ENCODE data around the gene CYFIP1.

GRCh38 chr15:22902981-22903380 lies 77.2 kb downstream of the CYFIP1 start:
- TF ChIP-seq ATF2 (CRISPR knock-in tag; IDR thresholded peaks at IDR 0.05; ENCODE audit: borderline replicate concordance, low read depth) (no peak), CTCF (IDR thresholded peaks at IDR 0.05) (no peak), ZMAT4 (CRISPR knock-in tag; IDR thresholded peaks at IDR 0.05) (no peak), CREB1 (CRISPR knock-in tag; IDR thresholded peaks at IDR 0.05) (no peak), ATF3 (CRISPR knock-in tag; conservative IDR thresholded peaks at IDR 0.05) (no peak), FOXK1 (CRISPR knock-in tag; IDR thresholded peaks at IDR 0.05) (no peak), NFYB (CRISPR knock-in tag; conservative IDR thresholded peaks at IDR 0.05; ENCODE audit: low read depth) (no peak), GTF2I (CRISPR knock-in tag; conservative IDR thresholded peaks at IDR 0.05) (no peak), USF1 (CRISPR knock-in tag; IDR thresholded peaks at IDR 0.05) (no peak), E2F1 (CRISPR knock-in tag; IDR thresholded peaks at IDR 0.05) (no peak), E2F5 (CRISPR knock-in tag; IDR thresholded peaks at IDR 0.05) (no peak)

Data from WTC11 (cell line).